ENCODE results near the gene SSBP2.
"Not testable (repeated sequence)": the region's sequence is repeated elsewhere in the genome, so short reads cannot be mapped to it uniquely, and the experiment has no call there.

The SSBP2 gene

DNA sequence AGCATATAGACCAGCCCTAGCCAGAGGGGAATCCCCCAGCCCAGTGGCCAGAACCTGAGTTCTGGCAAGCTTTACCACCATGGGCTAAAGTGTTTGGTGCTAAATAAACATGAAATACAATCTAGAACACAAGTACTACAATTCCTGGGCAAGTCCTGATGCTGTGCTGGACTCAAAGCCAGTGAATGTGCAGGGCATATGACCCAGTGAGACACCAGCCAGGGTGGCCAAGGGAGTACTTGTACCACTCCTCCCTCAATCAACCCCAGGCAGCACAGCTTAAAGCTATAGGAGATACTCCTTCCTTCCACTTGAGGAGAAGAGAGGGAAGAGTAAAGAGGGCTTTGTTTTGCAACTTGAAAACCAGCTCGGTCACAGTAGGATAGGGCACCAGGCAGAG, 63.6 kb downstream of the SSBP2 start:
- no peak for DNase-seq
- Mint-ChIP-seq H3K27me3 (ENCODE audit: low read depth, poor library complexity) (no peaks in the 10 kb centered on the region), H3K9me3 (peaks cover 90% of the 10 kb centered on the region), H3K4me1 (no peaks in the 10 kb centered on the region), H3K36me3 (ENCODE audit: low read depth) (peaks cover 97% of the 10 kb centered on the region), H3K4me3 (no peak overlapping the region), H3K27ac (peak overlapping the region; percentile 20)
- TF ChIP-seq, protein P1, sequence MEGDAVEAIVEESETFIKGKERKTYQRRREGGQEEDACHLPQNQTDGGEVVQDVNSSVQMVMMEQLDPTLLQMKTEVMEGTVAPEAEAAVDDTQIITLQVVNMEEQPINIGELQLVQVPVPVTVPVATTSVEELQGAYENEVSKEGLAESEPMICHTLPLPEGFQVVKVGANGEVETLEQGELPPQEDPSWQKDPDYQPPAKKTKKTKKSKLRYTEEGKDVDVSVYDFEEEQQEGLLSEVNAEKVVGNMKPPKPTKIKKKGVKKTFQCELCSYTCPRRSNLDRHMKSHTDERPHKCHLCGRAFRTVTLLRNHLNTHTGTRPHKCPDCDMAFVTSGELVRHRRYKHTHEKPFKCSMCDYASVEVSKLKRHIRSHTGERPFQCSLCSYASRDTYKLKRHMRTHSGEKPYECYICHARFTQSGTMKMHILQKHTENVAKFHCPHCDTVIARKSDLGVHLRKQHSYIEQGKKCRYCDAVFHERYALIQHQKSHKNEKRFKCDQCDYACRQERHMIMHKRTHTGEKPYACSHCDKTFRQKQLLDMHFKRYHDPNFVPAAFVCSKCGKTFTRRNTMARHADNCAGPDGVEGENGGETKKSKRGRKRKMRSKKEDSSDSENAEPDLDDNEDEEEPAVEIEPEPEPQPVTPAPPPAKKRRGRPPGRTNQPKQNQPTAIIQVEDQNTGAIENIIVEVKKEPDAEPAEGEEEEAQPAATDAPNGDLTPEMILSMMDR (IDR thresholded peaks at IDR 0.05): no peak

DNA sequence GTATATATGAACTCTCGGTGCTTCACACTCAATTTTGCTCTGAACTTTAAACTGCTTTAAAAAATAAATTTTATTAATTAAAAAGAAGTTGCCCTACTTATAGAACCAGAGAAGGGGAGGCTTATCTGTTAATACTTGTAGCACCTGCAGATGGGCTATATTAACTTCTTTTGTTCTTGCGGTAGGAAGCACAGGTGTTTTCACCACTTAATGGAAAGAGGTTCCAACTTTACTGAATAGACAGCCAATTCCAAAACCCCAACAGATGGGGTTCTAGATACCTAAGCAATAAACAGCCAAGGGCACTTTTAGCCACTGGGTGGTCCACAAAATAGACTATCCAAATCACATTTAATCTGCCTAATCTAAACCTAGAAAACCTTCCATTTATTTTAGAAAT, 65.4 kb downstream of the SSBP2 start:
- Mint-ChIP-seq H3K36me3 (ENCODE audit: low read depth) (peaks cover 94% of the 10 kb centered on the region), H3K27me3 (ENCODE audit: low read depth, poor library complexity) (no peaks in the 10 kb centered on the region), H3K9me3 (peaks cover 87% of the 10 kb centered on the region), H3K4me1 (no peaks in the 10 kb centered on the region), H3K4me3 (no peak overlapping the region), H3K27ac (no peak overlapping the region)
- TF ChIP-seq, protein P1 (IDR thresholded peaks at IDR 0.05): no peak
- no peak for DNase-seq

DNA sequence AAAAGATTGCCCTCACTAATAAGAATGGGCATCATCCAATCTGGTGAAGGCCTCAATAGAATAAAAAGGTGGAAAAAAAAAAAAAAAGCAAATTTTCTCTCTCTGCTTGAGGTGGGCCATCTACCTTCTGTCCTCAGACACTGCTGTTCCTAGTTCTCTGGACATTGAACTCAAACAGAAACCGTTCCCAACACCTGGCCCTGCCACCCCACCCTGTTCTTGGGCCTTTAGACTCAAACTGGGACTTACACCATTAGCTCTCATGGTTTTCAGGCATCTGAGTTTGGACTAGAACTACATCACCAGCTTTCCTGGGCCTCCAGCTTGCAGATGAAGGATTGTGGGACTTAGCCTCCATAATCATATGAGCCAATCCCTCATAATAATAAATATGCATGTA, 71.0 kb downstream of the SSBP2 start:
- H3K27ac Mint-ChIP-seq: no peak overlapping the region
- TF ChIP-seq, protein P1 (IDR thresholded peaks at IDR 0.05): no peak
- H3K4me3 Mint-ChIP-seq: no peak overlapping the region
- peaks cover 4% of the 10 kb centered on the region for H3K4me1 Mint-ChIP-seq
- no peaks in the 10 kb centered on the region for H3K27me3 Mint-ChIP-seq (ENCODE audit: low read depth, poor library complexity)
- peaks cover 96% of the 10 kb centered on the region for H3K36me3 Mint-ChIP-seq (ENCODE audit: low read depth)
- peaks cover 85% of the 10 kb centered on the region for H3K9me3 Mint-ChIP-seq
- no peak for DNase-seq

DNA sequence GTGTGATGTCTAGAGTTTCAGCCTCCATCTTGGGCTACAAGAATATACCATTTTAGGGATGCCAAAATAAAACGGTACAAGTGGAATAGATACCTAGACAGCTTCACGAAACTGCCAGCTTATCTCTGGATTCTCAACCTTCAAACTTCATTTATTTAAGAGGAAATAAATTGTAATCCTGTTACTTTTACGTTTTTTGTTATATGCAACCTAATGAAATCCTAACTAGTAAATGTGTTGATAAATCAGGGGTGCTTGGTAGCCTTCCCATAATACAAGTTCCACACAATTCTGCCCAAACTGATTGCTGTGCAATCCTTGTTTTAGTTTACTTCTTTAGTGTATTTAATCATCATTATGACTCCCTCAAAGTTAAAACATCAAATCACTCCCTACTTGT, 75.5 kb downstream of the SSBP2 start:
- Mint-ChIP-seq H3K27ac (no peak overlapping the region), H3K4me1 (peaks cover 4% of the 10 kb centered on the region), H3K9me3 (peaks cover 44% of the 10 kb centered on the region), H3K36me3 (ENCODE audit: low read depth) (peaks cover 60% of the 10 kb centered on the region), H3K4me3 (no peak overlapping the region), H3K27me3 (ENCODE audit: low read depth, poor library complexity) (no peaks in the 10 kb centered on the region)
- TF ChIP-seq, protein P1 (IDR thresholded peaks at IDR 0.05): no peak
- DNase-seq: no peak

DNA sequence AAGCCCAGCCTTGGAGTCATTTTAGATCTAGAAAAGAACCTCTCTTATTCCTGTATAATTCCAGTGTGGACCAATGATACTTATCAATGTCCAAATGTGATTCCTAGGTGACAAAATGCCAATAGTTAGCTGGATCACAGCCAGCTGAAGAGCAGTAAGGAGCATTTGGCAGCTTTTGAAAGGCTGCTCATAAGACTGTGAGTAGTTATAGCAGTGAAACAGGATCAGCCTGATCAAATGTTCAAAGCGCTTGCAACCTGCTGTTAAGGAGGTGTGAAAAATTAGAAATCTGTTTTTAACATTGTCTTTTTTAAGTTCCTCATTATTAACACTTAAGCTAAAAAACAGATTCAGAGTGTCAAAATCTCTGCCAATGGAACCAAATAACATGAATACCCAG, 85.1 kb downstream of the SSBP2 start:
- Mint-ChIP-seq H3K27ac (no peak overlapping the region), H3K4me1 (no peaks in the 10 kb centered on the region), H3K36me3 (ENCODE audit: low read depth) (peaks cover 39% of the 10 kb centered on the region), H3K4me3 (no peak overlapping the region), H3K9me3 (peaks cover 16% of the 10 kb centered on the region), H3K27me3 (ENCODE audit: low read depth, poor library complexity) (no peaks in the 10 kb centered on the region)
- no peak for DNase-seq
- TF ChIP-seq, protein P1 (IDR thresholded peaks at IDR 0.05): no peak

DNA sequence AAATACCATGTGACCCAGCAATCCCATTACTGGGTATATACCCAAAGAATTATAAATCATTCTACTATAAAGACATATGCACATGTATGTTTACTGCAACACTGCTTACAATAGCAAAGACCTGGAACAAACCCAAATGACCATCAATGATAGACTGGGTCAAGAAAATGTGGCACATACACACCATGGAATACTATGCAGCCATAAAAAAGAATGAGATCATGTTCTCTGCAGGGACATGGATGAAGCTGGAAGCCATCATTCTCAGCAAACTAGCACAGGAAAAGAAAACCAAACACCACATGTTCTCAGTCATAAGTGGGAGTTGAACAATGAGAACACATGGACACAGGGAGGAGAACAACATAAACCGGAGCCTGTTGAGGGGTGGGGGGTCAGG, 90.3 kb downstream of the SSBP2 start:
- not testable (repeated sequence) for H3K4me3 Mint-ChIP-seq; H3K27me3 Mint-ChIP-seq (ENCODE audit: low read depth, poor library complexity); H3K27ac Mint-ChIP-seq; H3K4me1 Mint-ChIP-seq; DNase-seq
- Mint-ChIP-seq H3K36me3 (ENCODE audit: low read depth) (peaks cover 64% of the 10 kb centered on the region), H3K9me3 (peaks cover 33% of the 10 kb centered on the region)

Measured in nephron progenitor cell (in vitro differentiated cells).